ENCODE results near the gene SEL1L3. TPM values are rescaled to one million over a fixed set of nuclear protein-coding genes. Genes with fewer than 3 reads are reported as not detected.

SEL1L3 gene
- total and polyA plus RNA-seq, 2 donors (not counting 3 experiments of a cell fraction or from before 2014, with no cell fraction given) = 53.4 to 122 TPM

- H3K27ac ChIP-seq (ENCODE audit: insufficient read depth, low read depth, low read length) = no peak overlapping the region
- no peaks in the 10 kb centered on the region for H3K9me3 ChIP-seq (replicated peaks; ENCODE audit: control insufficient read depth, insufficient read depth, low read length)
- no peaks in the 10 kb centered on the region for H3K9me1 ChIP-seq (replicated peaks; ENCODE audit: control insufficient read depth, extremely low read depth, insufficient read depth, low read length)
- POLR2A ChIA-PET = no interaction called here
- no peaks in the 10 kb centered on the region for H3K79me2 ChIP-seq (ENCODE audit: control insufficient read depth, insufficient read depth, low read length)
- H2AFZ ChIP-seq (ENCODE audit: low read depth, low read length) = no peak overlapping the region
- H4K20me1 ChIP-seq (replicated peaks; ENCODE audit: control insufficient read depth, extremely low read depth, insufficient read depth, low read length) = no peaks in the 10 kb centered on the region
- dilution Hi-C loops (cut with MboI; ENCODE audit: extremely low pct_ligation_motif_present, low sequenced_read_pairs) = no loop called here
- no TSS peak for BruUV-seq (replicated peaks)
- H3K4me3 ChIP-seq (replicated peaks in 1 of 3; ENCODE audit: insufficient read depth in 1 of 3, low read depth in 1 of 3, low read length in 3 of 3) = no peak overlapping the region
- DNase-seq (ENCODE audit: low read depth, low spot score) (no peak), FAIRE-seq (no peak)
- H3K4me1 ChIP-seq (ENCODE audit: control insufficient read depth, extremely low read depth, insufficient read depth, low read length) = peaks cover 15% of the 10 kb centered on the region
- intact Hi-C loops (cut with micrococcal nuclease) = no loop called here
- H3K9ac ChIP-seq (replicated peaks; ENCODE audit: extremely low read depth, insufficient read depth, low read length) = no peak overlapping the region
- TF ChIP-seq POLR2A (IDR thresholded peaks at IDR 0.05; ENCODE audit: low read depth, low read length) = no peak
- no peak overlapping the region for H3K4me2 ChIP-seq (ENCODE audit: insufficient read depth, low read length)
- CTCF ChIA-PET = interaction anchor here (1.7 kb wide), 1 partner anchor 11 kb away, joined by 5 read pairs; no protein-coding TSS in a partner anchor
- no peaks in the 10 kb centered on the region for H3K36me3 ChIP-seq (ENCODE audit: control insufficient read depth in 2 of 2, extremely low read depth in 1 of 2, insufficient read depth in 2 of 2, low read length in 2 of 2)
- no peaks in the 10 kb centered on the region for H3K27me3 ChIP-seq (ENCODE audit: control insufficient read depth in 2 of 2, insufficient read depth in 2 of 2, low read length in 2 of 2)
These were observed 18.4 kb upstream of the SEL1L3 start for GRCh38 chr4:25881193-25881592.

- Histone ChIP-seq H3K4me1 (ENCODE audit: control insufficient read depth, extremely low read depth, insufficient read depth, low read length) (peaks cover 15% of the 10 kb centered on the region), H3K79me2 (ENCODE audit: control insufficient read depth, insufficient read depth, low read length) (no peaks in the 10 kb centered on the region), H2AFZ (ENCODE audit: low read depth, low read length) (no peak overlapping the region), H3K36me3 (ENCODE audit: control insufficient read depth in 2 of 2, extremely low read depth in 1 of 2, insufficient read depth in 2 of 2, low read length in 2 of 2) (no peaks in the 10 kb centered on the region), H4K20me1 (replicated peaks; ENCODE audit: control insufficient read depth, extremely low read depth, insufficient read depth, low read length) (no peaks in the 10 kb centered on the region), H3K9ac (replicated peaks; ENCODE audit: extremely low read depth, insufficient read depth, low read length) (no peak overlapping the region), H3K4me3 (replicated peaks in 1 of 3; ENCODE audit: insufficient read depth in 1 of 3, low read depth in 1 of 3, low read length in 3 of 3) (no peak overlapping the region), H3K27me3 (ENCODE audit: control insufficient read depth in 2 of 2, insufficient read depth in 2 of 2, low read length in 2 of 2) (no peaks in the 10 kb centered on the region), H3K9me1 (replicated peaks; ENCODE audit: control insufficient read depth, extremely low read depth, insufficient read depth, low read length) (no peaks in the 10 kb centered on the region), H3K4me2 (ENCODE audit: insufficient read depth, low read length) (no peak overlapping the region), H3K9me3 (replicated peaks; ENCODE audit: control insufficient read depth, insufficient read depth, low read length) (no peaks in the 10 kb centered on the region), H3K27ac (ENCODE audit: insufficient read depth, low read depth, low read length) (no peak overlapping the region)
- intact Hi-C loops (cut with micrococcal nuclease) = no loop called here
- no peak for TF ChIP-seq MYC (IDR thresholded peaks at IDR 0.05; ENCODE audit: low read depth, low read length)
- TF ChIP-seq CTCF (IDR thresholded peaks at IDR 0.05; ENCODE audit: extremely low read depth in 1 of 2, insufficient read depth in 1 of 2, low read depth in 1 of 2, low read length in 2 of 2) = no peak
- TF ChIP-seq POLR2AphosphoS5 (IDR thresholded peaks at IDR 0.05; ENCODE audit: insufficient read depth, low read depth, low read length) = no peak
- no peak for TF ChIP-seq POLR2A (IDR thresholded peaks at IDR 0.05; ENCODE audit: low read depth, low read length)
- no peak for TF ChIP-seq GATA2 (IDR thresholded peaks at IDR 0.05; ENCODE audit: insufficient read depth, insufficient read length, low read depth, low read length)
- CTCF ChIA-PET = interaction anchor here (1.7 kb wide), 1 partner anchor 10 kb away, joined by 5 read pairs; no protein-coding TSS in a partner anchor
- dilution Hi-C loops (cut with MboI; ENCODE audit: extremely low pct_ligation_motif_present, low sequenced_read_pairs) = no loop called here
- DNase-seq (ENCODE audit: low read depth, low spot score) (no peak), FAIRE-seq (no peak)
- POLR2A ChIA-PET = no interaction called here
- BruUV-seq (replicated peaks) = no TSS peak
These were observed 17.3 kb upstream of the SEL1L3 start for GRCh38 chr4:25879991-25880651.

All from endothelial cell of umbilical vein (primary cell).